Amygdala (tissue), 56 donors: ENCODE results near the gene COX6B2.

ENCODE experiments used
- DNase-seq, 56 donors: peaks; one replicate each; lab custom pipeline; 2025; lab: John Stamatoyannopoulos, UW

The COX6B2 gene

GRCh38 chr19:55384131-55384919, 29.8 kb upstream of the COX6B2 start, which contains the start of gene TMEM238:
TMEM238 (minus strand) TSS chr19:55384292; CDS start chr19:55384259, 33 bp downstream.
- DNase-seq, result peak in 18 of 56 donors; percentile 16 to 58 (median 36)

GRCh38 chr19:55383279-55384130, 29.0 kb upstream of the COX6B2 start:
- DNase-seq, result peak in 30 of 56 donors; percentile 11 to 50 (median 30)

DNA sequence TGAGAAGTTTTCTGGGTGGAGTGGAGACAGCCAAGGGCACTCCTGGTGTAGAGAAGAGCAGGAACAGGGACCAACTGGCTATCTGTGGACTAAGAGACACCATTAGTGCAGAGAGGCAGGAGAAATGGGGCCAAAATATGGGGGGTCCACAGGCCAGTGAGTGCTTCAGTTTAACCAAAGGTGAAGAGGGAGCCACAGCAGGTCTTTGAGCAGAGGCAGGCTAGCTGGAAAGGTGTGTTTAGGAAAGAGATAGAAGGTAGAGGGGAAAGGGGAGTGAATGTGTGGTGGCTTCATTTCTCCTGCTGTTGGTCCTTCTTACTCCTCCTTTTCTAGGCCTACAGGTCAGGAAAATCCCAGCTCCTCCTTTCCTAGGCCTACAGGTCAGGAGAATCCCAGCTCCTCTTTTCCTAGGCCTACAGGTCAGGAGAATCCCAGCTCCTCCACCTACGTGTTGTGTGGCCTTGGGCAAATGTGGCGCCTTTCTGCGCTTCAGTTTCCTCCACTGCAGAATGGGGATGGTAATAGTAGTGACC, 28.1 kb upstream of the COX6B2 start:
- DNase-seq, result no peak

DNA sequence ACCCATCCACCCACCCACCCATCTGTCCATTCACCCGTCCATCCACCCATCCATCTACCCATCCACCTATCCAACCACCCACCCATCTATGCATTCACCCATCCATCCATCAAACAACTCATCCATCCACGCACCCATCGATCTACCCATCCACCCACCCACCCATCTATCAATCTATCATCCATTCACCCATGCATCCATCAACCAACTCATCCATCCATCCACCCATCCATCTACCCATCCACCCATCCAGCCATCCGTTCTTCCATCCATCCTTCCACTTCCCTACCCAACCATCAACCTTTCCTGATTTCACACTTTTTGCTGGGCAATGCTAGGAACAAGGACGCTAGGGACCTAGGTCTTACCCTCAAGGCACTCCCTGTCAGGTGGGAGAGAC, 27.5 kb upstream of the COX6B2 start:
- DNase-seq, result no peak

- no peak for DNase-seq
Observed at GRCh38 chr19:55379174-55379573, 24.7 kb upstream of the COX6B2 start.

- no peak for DNase-seq
Observed at GRCh38 chr19:55377356-55378131, 23.0 kb upstream of the COX6B2 start.

GRCh38 chr19:55376241-55376933, 21.9 kb upstream of the COX6B2 start, which contains the start of gene TMEM190:
TMEM190 (plus strand) TSS chr19:55376826; CDS start chr19:55376854, 28 bp downstream.
- DNase-seq, result no peak

- DNase-seq, result no peak
Observed at GRCh38 chr19:55373993-55374757, 19.7 kb upstream of the COX6B2 start.

- no peak for DNase-seq
Observed at GRCh38 chr19:55373306-55373992, 18.9 kb upstream of the COX6B2 start.

- no peak for DNase-seq
Observed at GRCh38 chr19:55372316-55373081, 18.0 kb upstream of the COX6B2 start.

- DNase-seq, result no peak
Observed at GRCh38 chr19:55370305-55370988, 15.9 kb upstream of the COX6B2 start, which contains the start of gene IL11. IL11 (minus strand) TSS chr19:55370463; CDS start chr19:55370310, 153 bp downstream.

DNA sequence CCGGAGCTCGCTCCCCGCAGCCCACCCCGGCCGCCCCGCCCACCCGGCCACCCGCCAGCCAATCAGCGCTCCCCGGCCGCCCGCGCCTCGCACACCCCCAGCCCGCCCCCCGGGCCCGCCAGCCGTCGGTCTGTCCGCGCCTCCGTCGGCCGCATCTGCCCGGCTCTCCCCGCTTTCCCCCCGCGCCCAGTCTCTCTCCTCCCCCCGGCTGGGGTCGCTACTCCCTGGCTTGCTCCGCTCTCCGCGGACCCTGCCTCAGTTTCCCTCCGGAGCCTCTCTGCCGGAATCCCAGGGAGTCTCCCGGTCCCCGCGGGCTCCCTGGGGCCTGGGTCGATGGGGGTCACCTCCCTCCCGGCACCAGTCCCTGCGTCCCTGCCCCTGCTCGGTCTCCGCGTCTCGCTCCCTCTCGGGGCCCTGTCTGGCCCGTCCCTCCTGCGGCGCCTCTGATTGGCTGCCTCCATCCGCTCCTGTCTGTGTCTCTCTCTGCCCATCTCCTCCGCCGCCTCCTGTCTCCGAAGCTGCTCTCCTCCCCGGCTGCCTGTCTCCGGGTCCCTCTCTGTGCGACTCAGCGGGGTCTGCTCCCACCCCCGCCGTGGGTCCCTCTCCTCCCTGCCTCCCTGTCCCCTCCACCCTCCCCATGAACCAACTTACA, 15.3 kb upstream of the COX6B2 start:
- peak in 1 of 56 donors; percentile 46 for DNase-seq

DNA sequence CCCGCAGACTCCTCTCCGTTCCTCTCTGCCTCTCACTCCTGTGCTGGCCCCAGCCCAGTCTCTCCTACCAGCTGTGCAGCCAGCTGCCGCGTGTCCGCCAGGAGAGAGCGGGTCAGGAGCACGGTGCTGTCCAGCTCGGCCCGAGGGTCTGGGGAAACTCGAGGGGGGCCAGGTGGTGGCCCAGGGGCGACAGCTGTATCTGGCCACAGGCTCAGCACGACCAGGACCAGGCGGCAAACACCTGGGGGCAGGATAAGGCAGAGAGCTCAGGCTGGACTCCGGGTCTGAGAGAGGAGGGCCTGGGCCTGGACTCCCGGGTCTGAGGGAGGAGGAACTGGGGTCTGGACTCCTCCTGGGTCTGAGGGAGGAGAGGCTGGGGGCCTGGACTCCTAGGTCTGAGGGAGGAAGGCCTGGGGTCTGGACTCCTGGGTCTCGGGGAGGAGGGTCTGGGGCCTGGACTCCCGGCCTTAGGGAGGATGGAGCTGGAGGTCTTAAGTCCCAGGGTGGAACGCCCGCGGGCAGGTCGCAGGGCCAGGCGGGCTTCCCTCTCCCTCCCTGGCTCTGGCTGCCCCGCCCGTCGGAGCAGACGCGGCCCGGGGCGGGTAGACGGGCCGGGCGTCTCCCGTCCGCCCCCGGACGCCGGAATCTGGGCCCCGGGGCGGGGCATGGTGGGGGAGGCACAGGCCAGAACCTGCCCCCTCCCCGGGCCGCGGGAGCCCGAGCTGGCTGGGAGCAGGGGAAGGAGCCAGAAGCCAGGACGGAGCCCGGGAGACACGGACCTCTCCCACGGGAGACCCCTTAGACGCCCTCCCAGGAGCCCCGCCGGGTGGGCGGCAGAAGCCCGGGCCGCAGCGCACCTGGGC, 14.4 kb upstream of the COX6B2 start:
- DNase-seq, result peak in 1 of 56 donors; percentile 11

GRCh38 chr19:55368106-55368505, 13.6 kb upstream of the COX6B2 start:
- DNase-seq, result no peak

- DNase-seq, result no peak
Observed at GRCh38 chr19:55366790-55367189, 12.3 kb upstream of the COX6B2 start.
